Globus pallidus (tissue), 1 donor: ENCODE results near the gene KAZN.

ENCODE experiments used
- DNase-seq: peaks from one replicate; pipeline ENCODE4 v3.0.0-alpha.2; 2015; ENCODE audit warnings: low spot score

Gene KAZN

DNA sequence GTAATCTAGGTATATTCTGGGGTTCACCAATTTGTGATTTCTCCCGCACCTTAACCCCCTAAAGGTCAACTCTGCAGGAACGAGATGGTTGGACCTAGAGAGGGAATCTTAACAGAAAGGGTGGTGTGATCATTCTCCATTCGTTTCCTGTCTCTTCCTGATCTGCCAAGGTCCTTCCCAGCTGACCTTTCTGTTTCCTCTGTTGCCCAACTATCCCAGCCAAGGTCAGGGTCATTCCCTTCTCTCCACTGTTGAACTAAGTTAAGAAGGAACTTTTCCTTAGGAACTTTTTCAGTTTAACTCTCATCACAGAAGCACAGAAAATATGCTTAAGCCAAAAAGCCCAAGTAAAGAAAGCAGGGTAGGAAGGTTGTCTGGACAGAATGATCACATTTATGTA lies 49.3 kb downstream of the KAZN start:
- DNase-seq = no peak

DNA sequence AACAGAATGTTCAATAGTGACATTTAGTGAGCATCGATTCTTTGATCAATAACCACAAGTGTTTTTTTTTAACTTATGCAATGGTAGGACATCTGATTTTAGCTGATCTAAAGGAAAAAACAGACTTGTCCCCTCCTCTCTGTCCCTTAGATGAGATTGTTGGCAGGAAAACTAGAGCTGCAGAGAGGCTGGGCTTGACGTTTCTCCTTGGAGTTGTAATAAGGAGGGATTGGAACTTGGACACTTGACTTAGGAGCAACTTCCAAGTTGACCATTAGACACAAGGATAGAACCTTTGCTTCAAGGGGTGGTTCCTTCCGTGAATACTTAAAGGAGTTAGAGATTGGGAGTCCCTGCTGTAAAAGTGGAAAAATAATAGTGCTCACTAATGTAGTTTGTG lies 49.9 kb downstream of the KAZN start:
- no peak for DNase-seq

- no peak for DNase-seq
Observed at GRCh38 chr1:14648896-14649855, 50.7 kb downstream of the KAZN start.

DNA sequence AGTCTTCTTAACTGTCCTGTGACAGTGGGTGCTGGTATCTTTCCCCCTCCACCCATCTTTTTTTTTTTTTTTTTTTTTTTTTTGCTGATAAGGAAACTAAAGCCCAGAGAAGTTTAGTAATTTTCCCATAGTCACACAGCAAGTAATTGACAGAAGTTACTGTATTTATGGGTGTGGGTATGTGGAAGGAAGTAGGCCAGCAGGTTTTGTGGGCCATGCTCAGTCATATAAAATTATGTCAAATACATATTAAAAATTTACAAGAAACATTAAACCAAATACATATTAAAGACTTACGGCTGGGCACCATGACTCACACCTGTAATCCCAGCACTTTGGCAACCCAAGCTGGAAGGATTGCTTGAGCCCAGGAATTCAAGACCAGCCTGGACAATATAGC lies 51.5 kb downstream of the KAZN start:
- no peak for DNase-seq

- DNase-seq = peak; percentile 51
Observed at GRCh38 chr1:14650951-14651350, 52.5 kb downstream of the KAZN start.

- no peak for DNase-seq
Observed at GRCh38 chr1:14652840-14653239, 54.4 kb downstream of the KAZN start.

- DNase-seq = no peak
Observed at GRCh38 chr1:14653461-14653960, 55.0 kb downstream of the KAZN start.

DNA sequence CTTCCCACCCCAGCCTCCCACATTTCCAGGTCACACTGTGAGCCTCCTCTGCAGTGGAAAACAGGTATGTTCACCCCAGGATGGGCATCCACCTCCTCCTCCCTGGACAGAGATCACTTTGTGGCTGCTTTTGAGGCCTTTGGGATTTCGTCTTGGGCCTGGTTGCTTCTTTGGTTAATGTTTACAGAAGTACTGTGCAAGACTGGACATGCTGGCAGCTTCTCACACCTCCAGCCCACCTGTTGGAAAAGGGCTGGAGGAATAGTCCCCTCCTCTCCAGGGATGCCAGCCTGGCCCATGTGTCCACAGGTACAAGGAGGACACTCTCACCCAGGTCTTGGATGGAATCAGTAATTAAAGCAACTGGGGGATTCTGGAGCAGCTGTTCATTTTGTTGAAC lies 56.1 kb downstream of the KAZN start:
- DNase-seq = no peak

GRCh38 chr1:14655385-14655784 lies 56.9 kb downstream of the KAZN start:
- no peak for DNase-seq

- DNase-seq = no peak
Observed at GRCh38 chr1:14656384-14656937, 58.0 kb downstream of the KAZN start.

- DNase-seq = no peak
Observed at GRCh38 chr1:14658642-14659041, 60.2 kb downstream of the KAZN start.

GRCh38 chr1:14659913-14660312 lies 61.4 kb downstream of the KAZN start:
- DNase-seq = no peak

DNA sequence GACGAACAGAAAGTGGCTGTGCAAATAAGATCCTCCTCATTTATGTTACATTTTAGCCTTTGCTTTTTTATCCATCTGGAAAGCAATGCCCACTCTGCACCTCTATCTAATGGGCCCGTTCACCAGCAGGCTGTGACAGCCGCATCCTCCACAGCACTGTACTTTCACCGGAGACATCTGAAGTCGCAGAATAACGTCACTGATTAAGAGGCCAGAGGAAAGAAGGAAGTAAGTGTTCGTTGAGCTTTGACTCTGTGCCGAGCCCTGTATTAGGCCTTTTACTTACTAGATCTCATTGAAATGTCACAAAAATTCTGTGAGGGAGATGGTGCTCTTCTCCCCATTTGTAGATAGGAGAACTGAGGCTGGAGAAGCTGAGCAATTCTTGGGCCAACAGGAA lies 62.3 kb downstream of the KAZN start:
- DNase-seq = no peak

DNA sequence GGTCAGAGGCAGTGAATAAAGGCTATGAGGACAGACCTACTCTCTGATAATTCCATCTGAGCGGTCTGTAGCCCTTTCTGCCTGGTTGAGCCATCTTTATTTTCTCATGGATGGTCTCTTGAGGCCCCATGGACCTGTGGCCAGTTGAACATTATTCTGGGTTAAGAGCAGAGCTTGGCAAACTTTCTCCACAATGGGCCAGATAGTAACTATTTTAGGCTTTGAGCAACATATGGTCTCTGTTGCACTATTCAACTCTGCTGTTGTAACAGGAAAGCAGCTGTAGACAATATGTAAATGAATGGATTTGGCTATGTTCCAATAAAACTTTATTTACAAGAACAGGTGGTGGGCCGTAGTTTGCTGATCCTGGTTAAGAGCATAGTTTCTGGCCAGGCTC lies 62.7 kb downstream of the KAZN start:
- no peak for DNase-seq

DNA sequence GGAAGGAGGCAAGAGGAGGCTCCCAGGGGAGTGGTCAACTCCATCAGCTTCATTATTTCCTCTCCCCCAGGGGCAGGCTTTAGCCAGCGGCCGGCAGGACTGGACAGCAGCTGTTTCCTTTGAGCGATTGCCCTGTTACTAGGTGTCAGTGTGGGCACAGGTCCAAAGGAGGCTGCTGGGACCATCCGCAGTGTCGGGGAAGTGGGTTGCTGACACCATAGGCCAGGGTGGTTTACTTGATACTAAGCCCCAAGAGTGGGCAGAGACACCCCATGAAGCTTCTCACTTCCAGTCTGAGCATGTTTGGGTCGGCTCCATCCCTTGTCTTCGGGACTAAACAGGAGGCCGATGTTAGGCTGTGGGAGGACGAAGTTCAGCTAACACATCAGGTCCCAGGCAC lies 63.6 kb downstream of the KAZN start:
- DNase-seq = no peak

GRCh38 chr1:14663773-14664172 lies 65.3 kb downstream of the KAZN start:
- DNase-seq = no peak

DNA sequence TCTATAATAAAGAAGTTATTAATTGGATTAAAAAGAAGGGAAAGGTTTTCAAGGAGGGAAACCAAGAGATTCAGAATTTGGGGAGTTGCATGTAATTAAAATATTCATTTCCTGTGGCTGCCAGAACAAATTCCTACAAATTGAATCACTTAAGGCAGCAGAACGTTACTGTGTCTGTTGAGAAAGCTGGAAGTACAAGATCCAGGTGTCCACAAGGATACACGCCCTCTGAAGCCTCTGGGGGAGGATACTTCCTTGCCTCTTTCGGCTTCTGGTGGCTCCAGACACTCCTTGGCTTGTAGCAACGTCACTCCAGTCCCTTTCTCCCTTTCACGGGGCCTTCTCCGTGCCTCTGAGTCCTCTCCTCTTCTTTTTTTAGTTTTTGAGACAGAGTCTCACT lies 67.9 kb downstream of the KAZN start:
- no peak for DNase-seq

DNA sequence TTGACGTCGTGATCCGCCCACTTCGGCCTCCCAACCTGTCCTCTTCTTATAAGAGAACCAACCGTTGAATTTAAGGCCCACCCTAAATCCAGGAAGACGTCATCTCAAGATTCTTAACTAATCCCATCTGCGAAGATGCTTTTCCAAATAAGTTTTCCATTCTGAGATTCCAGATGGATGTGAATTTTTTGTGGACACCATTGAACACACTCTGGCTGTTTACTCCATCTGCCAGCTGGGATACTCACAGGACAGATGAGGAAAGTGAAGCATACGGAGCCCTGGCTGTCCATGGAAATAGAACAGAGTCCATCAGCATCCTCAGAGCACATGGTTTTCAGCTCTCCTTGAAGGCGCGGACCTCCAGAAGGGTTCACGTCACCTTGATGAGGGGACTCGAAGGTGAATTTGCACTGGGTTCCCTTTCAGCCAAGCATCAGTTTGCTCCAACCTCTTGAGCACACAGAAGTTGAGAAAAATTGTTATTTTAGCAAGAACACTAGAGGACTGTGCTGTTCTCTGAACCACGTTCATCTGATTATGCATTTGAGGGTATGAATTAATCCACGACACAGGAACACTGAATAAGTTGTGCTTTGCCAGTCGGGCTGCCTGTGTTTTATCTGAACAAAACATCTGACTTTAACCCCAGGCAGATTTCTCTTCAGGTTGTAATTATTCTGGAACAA lies 68.6 kb downstream of the KAZN start:
- DNase-seq = no peak

DNA sequence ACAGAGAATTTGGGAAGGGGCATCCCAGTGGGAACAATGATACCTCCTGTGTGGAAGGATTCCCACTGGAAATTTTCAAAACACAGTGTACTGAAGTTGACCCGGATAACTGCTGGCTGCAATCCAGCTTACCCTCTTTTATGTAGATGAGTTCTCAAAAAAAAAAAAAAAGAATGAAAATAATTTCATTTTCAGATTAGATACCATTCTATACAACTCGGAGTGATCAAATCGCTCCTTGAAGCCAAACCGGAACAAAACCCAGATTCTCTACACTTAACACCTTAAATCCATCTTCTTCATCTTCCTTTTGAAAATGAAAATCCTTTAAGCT lies 69.1 kb downstream of the KAZN start:
- DNase-seq = no peak

GRCh38 chr1:14668538-14668937 lies 70.1 kb downstream of the KAZN start:
- DNase-seq = no peak

DNA sequence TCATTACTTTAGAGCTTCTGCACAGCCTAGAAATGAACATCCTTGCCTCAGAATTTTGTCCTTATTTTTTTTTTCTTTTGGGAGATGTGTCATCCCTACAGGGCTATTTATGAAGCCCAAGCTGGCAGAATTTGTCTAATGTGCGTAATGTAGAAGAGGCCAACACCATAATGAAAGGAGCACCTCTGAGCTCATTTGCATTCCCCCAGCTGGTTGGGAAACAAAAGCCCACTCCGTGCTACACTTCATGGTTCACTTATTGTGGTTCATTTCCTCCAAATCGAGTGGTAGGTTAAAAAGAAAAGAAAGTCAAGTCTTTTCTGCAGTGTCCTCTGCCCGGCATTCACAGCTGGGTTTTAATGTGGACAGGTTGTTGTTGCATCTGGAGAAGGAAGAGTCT lies 73.5 kb downstream of the KAZN start:
- no peak for DNase-seq

DNA sequence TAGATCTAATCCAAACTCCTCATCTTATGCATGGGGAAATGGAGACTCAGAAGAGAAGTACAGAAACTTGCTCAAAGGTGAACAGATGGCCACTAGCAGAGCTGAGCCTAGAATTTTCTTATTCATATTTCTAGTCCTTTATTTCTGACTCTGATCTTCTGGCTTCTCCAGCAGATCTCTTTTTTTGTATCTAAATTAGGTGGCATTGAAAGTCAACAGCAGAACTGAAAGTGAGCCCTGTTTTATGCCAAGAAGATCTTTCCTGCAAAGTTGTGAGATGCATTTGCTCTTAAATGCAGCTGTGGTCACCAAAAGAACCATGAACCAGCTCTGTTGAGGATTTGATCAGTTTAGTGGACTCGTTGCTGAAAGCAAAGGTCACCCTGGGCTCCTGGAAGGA lies 75.5 kb downstream of the KAZN start:
- no peak for DNase-seq

- DNase-seq = no peak
Observed at GRCh38 chr1:14676400-14676799, 77.9 kb downstream of the KAZN start.
